ENCODE data around the gene ZEB2. TPM values are rescaled to one million over a fixed set of nuclear protein-coding genes. Genes with fewer than 3 reads are reported as not detected.

ZEB2 gene
- total and polyA plus RNA-seq, 2 of the 13 experiments (the other 11 are each of a cell fraction or from before 2014, with no cell fraction given): 0.07 TPM; not detected in 1

GRCh38 chr2:144484201-144484948, 35.5 kb downstream of the ZEB2 start (continued):
- TF ChIP-seq ZMAT5 (CRISPR knock-in tag; IDR thresholded peaks at IDR 0.05; ENCODE audit: borderline replicate concordance, low read depth) (no peak), ZNF792 (CRISPR knock-in tag; IDR thresholded peaks at IDR 0.05) (no peak), ZFP82 (CRISPR knock-in tag; IDR thresholded peaks at IDR 0.05; ENCODE audit: borderline replicate concordance) (no peak), ZNF639 (CRISPR knock-in tag; conservative IDR thresholded peaks at IDR 0.05) (no peak), LCORL (IDR thresholded peaks at IDR 0.05) (no peak), LCORL (CRISPR knock-in tag; IDR thresholded peaks at IDR 0.05) (no peak), ZNF230 (CRISPR knock-in tag; IDR thresholded peaks at IDR 0.05) (no peak)
- TF ChIP-seq, protein P1, sequence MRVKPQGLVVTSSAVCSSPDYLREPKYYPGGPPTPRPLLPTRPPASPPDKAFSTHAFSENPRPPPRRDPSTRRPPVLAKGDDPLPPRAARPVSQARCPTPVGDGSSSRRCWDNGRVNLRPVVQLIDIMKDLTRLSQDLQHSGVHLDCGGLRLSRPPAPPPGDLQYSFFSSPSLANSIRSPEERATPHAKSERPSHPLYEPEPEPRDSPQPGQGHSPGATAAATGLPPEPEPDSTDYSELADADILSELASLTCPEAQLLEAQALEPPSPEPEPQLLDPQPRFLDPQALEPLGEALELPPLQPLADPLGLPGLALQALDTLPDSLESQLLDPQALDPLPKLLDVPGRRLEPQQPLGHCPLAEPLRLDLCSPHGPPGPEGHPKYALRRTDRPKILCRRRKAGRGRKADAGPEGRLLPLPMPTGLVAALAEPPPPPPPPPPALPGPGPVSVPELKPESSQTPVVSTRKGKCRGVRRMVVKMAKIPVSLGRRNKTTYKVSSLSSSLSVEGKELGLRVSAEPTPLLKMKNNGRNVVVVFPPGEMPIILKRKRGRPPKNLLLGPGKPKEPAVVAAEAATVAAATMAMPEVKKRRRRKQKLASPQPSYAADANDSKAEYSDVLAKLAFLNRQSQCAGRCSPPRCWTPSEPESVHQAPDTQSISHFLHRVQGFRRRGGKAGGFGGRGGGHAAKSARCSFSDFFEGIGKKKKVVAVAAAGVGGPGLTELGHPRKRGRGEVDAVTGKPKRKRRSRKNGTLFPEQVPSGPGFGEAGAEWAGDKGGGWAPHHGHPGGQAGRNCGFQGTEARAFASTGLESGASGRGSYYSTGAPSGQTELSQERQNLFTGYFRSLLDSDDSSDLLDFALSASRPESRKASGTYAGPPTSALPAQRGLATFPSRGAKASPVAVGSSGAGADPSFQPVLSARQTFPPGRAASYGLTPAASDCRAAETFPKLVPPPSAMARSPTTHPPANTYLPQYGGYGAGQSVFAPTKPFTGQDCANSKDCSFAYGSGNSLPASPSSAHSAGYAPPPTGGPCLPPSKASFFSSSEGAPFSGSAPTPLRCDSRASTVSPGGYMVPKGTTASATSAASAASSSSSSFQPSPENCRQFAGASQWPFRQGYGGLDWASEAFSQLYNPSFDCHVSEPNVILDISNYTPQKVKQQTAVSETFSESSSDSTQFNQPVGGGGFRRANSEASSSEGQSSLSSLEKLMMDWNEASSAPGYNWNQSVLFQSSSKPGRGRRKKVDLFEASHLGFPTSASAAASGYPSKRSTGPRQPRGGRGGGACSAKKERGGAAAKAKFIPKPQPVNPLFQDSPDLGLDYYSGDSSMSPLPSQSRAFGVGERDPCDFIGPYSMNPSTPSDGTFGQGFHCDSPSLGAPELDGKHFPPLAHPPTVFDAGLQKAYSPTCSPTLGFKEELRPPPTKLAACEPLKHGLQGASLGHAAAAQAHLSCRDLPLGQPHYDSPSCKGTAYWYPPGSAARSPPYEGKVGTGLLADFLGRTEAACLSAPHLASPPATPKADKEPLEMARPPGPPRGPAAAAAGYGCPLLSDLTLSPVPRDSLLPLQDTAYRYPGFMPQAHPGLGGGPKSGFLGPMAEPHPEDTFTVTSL (CRISPR knock-in tag; IDR thresholded peaks at IDR 0.05; ENCODE audit: borderline replicate concordance): no peak

Data from HepG2 (cell line).